Endothelial cell of umbilical vein (primary cell): ENCODE results near the gene L3MBTL3. TPM values are rescaled to one million over a fixed set of nuclear protein-coding genes. Genes with fewer than 3 reads are reported as not detected.

Experiments used
- BruUV-seq: library from RNA; stranded (reverse); fragments of 400-500 nt; replicated peaks from 2 replicates; lab custom pipeline; 2021; lab: Mats Ljungman, UMichigan
- CTCF ChIA-PET: fragments of 300-600, 350-600 bp; sonication (Branson Sonifier 250); formaldehyde crosslinking; loops from one replicate; lab custom pipeline; 2021; ENCODE audit warnings: antibody characterized with exemption, inconsistent platforms; lab: Charles Lee
- POLR2A ChIA-PET: fragments of 300-600, 350-600 bp; sonication (Branson Sonifier 250); formaldehyde crosslinking; loops from one replicate; lab custom pipeline; 2021; ENCODE audit warnings: antibody characterized with exemption, inconsistent platforms; lab: Charles Lee
- DNase-seq: peaks from one replicate; pipeline ENCODE4 v3.0.0-alpha.2; 2011; ENCODE audit warnings: low read depth, low spot score
- FAIRE-seq: peaks from 2 replicates; lab custom pipeline; 2011; peaks lifted over from hg19 to GRCh38; lab: Jason Lieb, UNC
- H2AFZ ChIP-seq: 2 replicates; pipeline ENCODE4 v1.6.0; 2012; ENCODE audit warnings: low read depth, low read length, control low read depth, inconsistent platforms
- H3K27ac ChIP-seq: 2 replicates; pipeline ENCODE4 v1.5.1; 2011; ENCODE audit warnings: low read depth, mild to moderate bottlenecking, control low read depth, low read length, moderate library complexity; ENCODE audit not compliant: insufficient read depth
- H3K27me3 ChIP-seq, 2 experiments: 2 replicates each; pipeline versions ENCODE4 v1.6.0 to v1.6.1; 2011; ENCODE audit warnings: low read length in 2 of 2, mixed read lengths in 1 of 2; ENCODE audit not compliant: control insufficient read depth in 2 of 2, insufficient read depth in 2 of 2
- H3K36me3 ChIP-seq, 2 experiments: 2 replicates in 1 of 2; 3 replicates in 1 of 2; pipeline ENCODE4 v1.5.1; 2011; ENCODE audit warnings: low read length in 2 of 2, mild to moderate bottlenecking in 1 of 2, moderate library complexity in 1 of 2; ENCODE audit not compliant: control insufficient read depth in 2 of 2, insufficient read depth in 2 of 2; ENCODE audit errors: extremely low read depth in 1 of 2
- H3K4me1 ChIP-seq: 3 replicates; pipeline ENCODE4 v1.5.1; 2011; ENCODE audit warnings: mild to moderate bottlenecking, low read length; ENCODE audit not compliant: control insufficient read depth, insufficient read depth; ENCODE audit errors: extremely low read depth
- H3K4me2 ChIP-seq: 2 replicates; pipeline ENCODE4 v1.6.1; 2011; ENCODE audit warnings: low read length, control low read depth, mixed read lengths; ENCODE audit not compliant: insufficient read depth
- H3K4me3 ChIP-seq, 3 experiments: fragments of 200-600 bp in 1 of 3; sonication (generic), shearing (Covaris generic) in 1 of 3; replicated peaks in 1 of 3; 2 replicates each; pipeline ENCODE4 v1.5.1; 2011 to 2016; ENCODE audit warnings: control low read depth in 3 of 3, low read length in 3 of 3, mild to moderate bottlenecking in 2 of 3, inconsistent platforms in 1 of 3, low read depth in 1 of 3, moderate library complexity in 1 of 3; ENCODE audit not compliant: insufficient read depth in 1 of 3
- H3K79me2 ChIP-seq: 2 replicates; pipeline ENCODE4 v1.6.0; 2012; ENCODE audit warnings: low read length, inconsistent platforms; ENCODE audit not compliant: control insufficient read depth, insufficient read depth
- H3K9ac ChIP-seq: replicated peaks from 2 replicates; pipeline ENCODE3; 2011; ENCODE audit warnings: low read length, control low read depth; ENCODE audit not compliant: insufficient read depth; ENCODE audit errors: extremely low read depth
- H3K9me1 ChIP-seq: replicated peaks from 3 replicates; pipeline ENCODE4 v1.6.0; 2011; ENCODE audit warnings: mild to moderate bottlenecking, low read length; ENCODE audit not compliant: control insufficient read depth, insufficient read depth; ENCODE audit errors: extremely low read depth
- H3K9me3 ChIP-seq: replicated peaks from 2 replicates; pipeline ENCODE4 v1.5.1; 2012; ENCODE audit warnings: low read length, inconsistent platforms; ENCODE audit not compliant: control insufficient read depth, insufficient read depth
- H4K20me1 ChIP-seq: replicated peaks from 2 replicates; pipeline ENCODE3; 2011; ENCODE audit warnings: mild to moderate bottlenecking, low read length; ENCODE audit not compliant: control insufficient read depth, insufficient read depth; ENCODE audit errors: extremely low read depth
- CTCF ChIP-seq, 2 donors: IDR thresholded peaks; 1 replicate in 1 of 2; 2 replicates in 1 of 2; pipeline ENCODE4 v1.5.1; 2011; ENCODE audit warnings: low read length in 2 of 2, mild to moderate bottlenecking in 2 of 2, moderate library complexity in 2 of 2, control low read depth in 1 of 2, inconsistent platforms in 1 of 2, low read depth in 1 of 2; ENCODE audit not compliant: insufficient read depth in 1 of 2; ENCODE audit errors: extremely low read depth in 1 of 2
- EZH2 ChIP-seq: IDR thresholded peaks from 2 replicates; pipeline ENCODE4 v1.6.1; 2012; ENCODE audit warnings: borderline replicate concordance, low read depth, mild to moderate bottlenecking, moderate library complexity, low read length, inconsistent platforms; ENCODE audit not compliant: severe bottlenecking
- FOS ChIP-seq: IDR thresholded peaks from 2 replicates; pipeline ENCODE4 v1.6.1; 2011; ENCODE audit warnings: mild to moderate bottlenecking, low read length, moderate library complexity, borderline replicate concordance; ENCODE audit not compliant: insufficient read depth
- GATA2 ChIP-seq: IDR thresholded peaks from 2 replicates; pipeline ENCODE4 v1.7.0; 2011; ENCODE audit warnings: low read depth, mild to moderate bottlenecking, moderate library complexity, mixed read lengths, low read length; ENCODE audit not compliant: insufficient read length, insufficient read depth
- JUN ChIP-seq: IDR thresholded peaks from 2 replicates; pipeline ENCODE4 v1.6.1; 2011; ENCODE audit warnings: borderline replicate concordance, low read depth; ENCODE audit not compliant: insufficient read length, insufficient read depth
- POLR2A ChIP-seq: IDR thresholded peaks from 2 replicates; pipeline ENCODE4 v1.6.1; 2012; ENCODE audit warnings: low read depth, mild to moderate bottlenecking, control low read depth, low read length
- POLR2AphosphoS5 ChIP-seq: IDR thresholded peaks from 2 replicates; pipeline ENCODE4 v1.6.1; 2012; ENCODE audit warnings: low read depth, mild to moderate bottlenecking, control low read depth, low read length, moderate library complexity; ENCODE audit not compliant: insufficient read depth
- dilution Hi-C: fragments of 300-500 bp; cut with MboI; formaldehyde crosslinking; loops from one replicate; pipeline ENCODE4 v1.15.0; 2019; ENCODE audit warnings: low sequenced_read_pairs; ENCODE audit not compliant: extremely low pct_ligation_motif_present
- intact Hi-C: fragments of 100-400 bp; cut with micrococcal nuclease; formaldehyde crosslinking; loops from one replicate; pipeline ENCODE4 v1.10.0; 2022
- polyA plus RNA-seq, 4 experiments: library from polyadenylated mRNA; depleted of rRNA in 3 of 4; stranded (reverse) in 3 of 4; unstranded in 1 of 4; fragments of >200 nt; gene quantifications; 2 replicates each; pipeline versions ENCODE4 v1.2.1 to v1.2.3, GENCODE V29; 2011 to 2012; ENCODE audit warnings: missing spikeins in 1 of 4
- total RNA-seq: library from RNA; stranded (reverse); gene quantifications from 2 replicates; pipeline ENCODE4 v1.2.3, GENCODE V29; 2021

L3MBTL3 gene
- total and polyA plus RNA-seq, 2 donors (not counting 3 experiments of a cell fraction or from before 2014, with no cell fraction given): 26.5 to 86.1 TPM

GRCh38 chr6:130111031-130111430 is 92.7 kb downstream of the L3MBTL3 start:
- CTCF ChIA-PET: no interaction called here

DNA sequence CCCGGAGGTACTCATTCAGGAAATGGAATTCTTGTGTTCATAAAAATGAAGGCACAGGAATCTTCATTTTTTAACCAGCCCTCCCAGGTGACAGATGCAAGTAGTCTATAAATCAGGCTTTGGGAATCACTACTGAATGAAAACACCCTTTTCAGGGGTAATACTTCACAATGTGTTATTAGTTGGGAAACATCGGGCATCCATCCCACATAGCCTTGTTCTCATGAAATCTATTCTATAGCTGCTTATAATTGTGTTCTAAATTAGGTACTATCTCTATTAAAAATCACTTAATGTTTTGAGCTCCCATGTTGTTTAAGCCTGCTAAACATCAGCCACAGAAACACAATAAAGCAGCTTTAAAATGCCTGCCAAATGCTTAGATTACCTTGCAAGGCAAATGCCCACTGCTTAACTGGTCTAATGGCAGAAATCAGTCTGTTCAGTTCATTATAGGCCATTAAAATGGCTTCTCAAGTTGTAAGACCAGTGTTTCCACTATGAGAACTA is 94.9 kb downstream of the L3MBTL3 start:
- POLR2A ChIA-PET: no interaction called here

More at GRCh38 chr6:130111031-130111430, 92.7 kb downstream of the L3MBTL3 start:
- no TSS peak for BruUV-seq
- no peaks in the 10 kb centered on the region for H3K9me1 ChIP-seq
- no peak for DNase-seq
- FAIRE-seq: peak; percentile 62
- H3K9ac ChIP-seq: no peak overlapping the region
- POLR2A ChIA-PET: no interaction called here
- no peak overlapping the region for H2AFZ ChIP-seq
- H3K4me1 ChIP-seq: no peaks in the 10 kb centered on the region
- intact Hi-C loops (no loop called here), dilution Hi-C loops (no loop called here)
- no peak overlapping the region for H3K27ac ChIP-seq
- TF ChIP-seq POLR2A: no peak
- H4K20me1 ChIP-seq: no peaks in the 10 kb centered on the region
- H3K79me2 ChIP-seq: peaks cover 2% of the 10 kb centered on the region
- no peak overlapping the region for H3K4me2 ChIP-seq
- H3K27me3 ChIP-seq: no peaks in the 10 kb centered on the region
- H3K4me3 ChIP-seq: no peak overlapping the region
- peaks cover 2 to 13% of the 10 kb centered on the region in 2 experiments for H3K36me3 ChIP-seq
- no peaks in the 10 kb centered on the region for H3K9me3 ChIP-seq

More for the DNA sequence above, 94.9 kb downstream of the L3MBTL3 start:
- peaks cover 0 to 2% of the 10 kb centered on the region in 2 experiments for H3K36me3 ChIP-seq
- H2AFZ ChIP-seq: no peak overlapping the region
- BruUV-seq: no TSS peak
- H3K9me1 ChIP-seq: no peaks in the 10 kb centered on the region
- H3K27ac ChIP-seq: no peak overlapping the region
- H3K4me3 ChIP-seq: no peak overlapping the region
- no peak overlapping the region for H3K4me2 ChIP-seq
- DNase-seq: no peak
- H3K4me1 ChIP-seq: no peaks in the 10 kb centered on the region
- no peaks in the 10 kb centered on the region for H3K9me3 ChIP-seq
- no peaks in the 10 kb centered on the region for H3K27me3 ChIP-seq
- intact Hi-C loops: no loop called here
- CTCF ChIA-PET: interaction anchor here (1.1 kb wide), 1 partner anchor 10 kb away, joined by 3 read pairs; no protein-coding TSS in a partner anchor
- no peak overlapping the region for H3K9ac ChIP-seq
- H4K20me1 ChIP-seq: no peaks in the 10 kb centered on the region
- H3K79me2 ChIP-seq: peaks cover 5% of the 10 kb centered on the region
- FAIRE-seq: no peak
- dilution Hi-C loops: no loop called here
- TF ChIP-seq CTCF (IDR thresholded peaks at IDR 0.05; ENCODE audit: extremely low read depth in 1 of 2, insufficient read depth in 1 of 2, low read depth in 1 of 2, low read length in 2 of 2) (no peak), EZH2 (no peak), POLR2A (no peak), FOS (no peak), POLR2AphosphoS5 (no peak), GATA2 (no peak), JUN (no peak)
